Fibroblast of lung (primary cell): ENCODE results near the gene ZFYVE28. TPM values are rescaled to one million over a fixed set of nuclear protein-coding genes. Genes with fewer than 3 reads are reported as not detected.
"Not testable (repeated sequence)": the region's sequence is repeated elsewhere in the genome, so short reads cannot be mapped to it uniquely, and the experiment has no call there.

Experiments
- DNase-seq, 2 donors: peaks; one replicate each; pipeline versions ENCODE4 v3.0.0 to v3.0.0-alpha.2; 2010; ENCODE audit warnings: low read depth in 2 of 2
- H2AFZ ChIP-seq: 2 replicates; pipeline ENCODE4 v1.5.1; 2012; ENCODE audit warnings: low read length, control low read depth, inconsistent platforms
- H3K27ac ChIP-seq: 2 replicates; pipeline ENCODE4 v1.5.1; 2011; ENCODE audit warnings: low read length, control low read depth; ENCODE audit not compliant: insufficient read depth
- H3K27me3 ChIP-seq: 2 replicates; pipeline ENCODE4 v1.5.1; 2011; ENCODE audit warnings: mild to moderate bottlenecking, low read length; ENCODE audit not compliant: control insufficient read depth, insufficient read depth
- H3K36me3 ChIP-seq: 2 replicates; pipeline ENCODE4 v1.5.1; 2011; ENCODE audit warnings: low read length; ENCODE audit not compliant: control insufficient read depth, insufficient read depth
- H3K4me1 ChIP-seq: 2 replicates; pipeline ENCODE4 v1.5.1; 2011; ENCODE audit warnings: low read length; ENCODE audit not compliant: control insufficient read depth, insufficient read depth; ENCODE audit errors: extremely low read depth
- H3K4me2 ChIP-seq: 2 replicates; pipeline ENCODE4 v1.5.1; 2011; ENCODE audit warnings: low read length, control low read depth; ENCODE audit not compliant: insufficient read depth; ENCODE audit errors: extremely low read depth
- H3K4me3 ChIP-seq, 4 experiments: fragments of 200-600 bp in 1 of 4; sonication (generic) in 1 of 4; replicated peaks in 1 of 4; 2 replicates each; pipeline ENCODE4 v1.5.1; 2011 to 2016; ENCODE audit warnings: low read length in 4 of 4, low read depth in 3 of 4, mild to moderate bottlenecking in 3 of 4, control low read depth in 2 of 4, inconsistent platforms in 1 of 4, mixed read lengths in 1 of 4; ENCODE audit not compliant: insufficient read depth in 1 of 4; ENCODE audit errors: control extremely low read depth in 1 of 4
- H3K79me2 ChIP-seq: 2 replicates; pipeline ENCODE4 v1.5.1; 2012; ENCODE audit warnings: mild to moderate bottlenecking, low read length, inconsistent platforms; ENCODE audit not compliant: control insufficient read depth, insufficient read depth
- H3K9ac ChIP-seq: 2 replicates; pipeline ENCODE4 v1.5.1; 2011; ENCODE audit warnings: mild to moderate bottlenecking, low read length, control low read depth; ENCODE audit not compliant: insufficient read depth
- H3K9me3 ChIP-seq: 2 replicates; pipeline ENCODE4 v1.5.1; 2012; ENCODE audit warnings: low read depth, low read length; ENCODE audit not compliant: control insufficient read depth, insufficient read depth
- H4K20me1 ChIP-seq: 2 replicates; pipeline ENCODE4 v1.5.1; 2011; ENCODE audit warnings: low read length; ENCODE audit not compliant: control insufficient read depth, insufficient read depth; ENCODE audit errors: extremely low read depth
- EZH2 ChIP-seq: IDR thresholded peaks from 2 replicates; pipeline ENCODE4 v1.5.1; 2012; ENCODE audit warnings: low read length, control low read depth, mild to moderate bottlenecking; ENCODE audit errors: missing control alignments
- polyA plus RNA-seq, 2 donors: library from polyadenylated mRNA; depleted of rRNA in 1 of 2; stranded (reverse) in 1 of 2; unstranded in 1 of 2; fragments of >200 nt; gene quantifications; 2 replicates each; pipeline ENCODE4 v1.2.1, GENCODE V29; 2011 to 2012; ENCODE audit warnings: missing spikeins in 1 of 2
- total RNA-seq: library from RNA; depleted of rRNA; stranded (reverse); fragments of >200 nt; gene quantifications from 2 replicates; pipeline ENCODE4 v1.2.1, GENCODE V29; 2014
- TF ChIP-seq, protein P1 (sequence below), 2 donors: IDR thresholded peaks in 1 of 2; conservative IDR thresholded peaks in 1 of 2; 1 replicate in 1 of 2; 2 replicates in 1 of 2; pipeline ENCODE4 v1.5.1; 2011 to 2012; ENCODE audit warnings: low read length in 2 of 2, control low read depth in 1 of 2, inconsistent platforms in 1 of 2, low read depth in 1 of 2, mild to moderate bottlenecking in 1 of 2

The ZFYVE28 gene
- total and polyA plus RNA-seq, 2 donors (not counting 1 experiment from before 2014, with no cell fraction given), result 2.4 to 11.6 TPM

DNA sequence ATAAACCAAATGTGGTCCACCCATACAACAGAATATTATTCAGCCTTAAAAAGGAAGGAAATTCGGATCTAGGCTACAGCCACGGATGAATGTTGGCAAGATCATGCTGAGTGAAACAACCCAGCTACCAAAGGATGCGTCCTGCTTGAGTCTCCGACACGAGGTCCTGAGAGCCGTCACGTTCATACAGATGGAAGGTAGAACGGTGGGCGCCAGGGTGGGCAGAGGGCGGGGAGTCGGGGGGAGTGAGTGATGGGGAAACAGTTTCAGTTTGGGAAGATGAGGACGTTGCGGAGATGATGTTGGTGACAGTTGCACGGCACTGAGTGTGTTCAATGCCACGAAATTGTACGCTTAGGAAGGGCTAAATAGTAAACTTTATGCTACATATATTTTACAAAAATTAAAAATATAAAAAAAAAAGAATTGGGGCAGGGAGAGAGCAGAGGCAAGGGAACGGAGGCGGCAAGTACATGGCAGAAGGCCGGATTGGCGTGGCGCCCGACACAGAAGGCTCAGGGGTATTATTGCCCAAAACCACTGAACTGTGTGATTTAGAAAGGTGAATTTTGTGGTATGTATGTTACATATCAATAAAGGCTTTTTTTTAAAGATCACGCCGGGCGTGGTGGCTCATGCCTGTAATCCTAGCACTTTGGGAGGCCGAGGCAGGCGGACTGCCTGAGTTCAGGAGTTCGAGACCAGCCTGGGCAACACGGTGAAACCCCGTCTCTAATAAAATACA is 141.7 kb downstream of the ZFYVE28 start:
- Histone ChIP-seq H3K4me1 (no peaks in the 10 kb centered on the region), H3K9me3 (no peaks in the 10 kb centered on the region), H3K79me2 (no peaks in the 10 kb centered on the region), H2AFZ (no peak overlapping the region), H3K4me3 (no peak overlapping the region), H3K9ac (no peak overlapping the region), H3K27ac (no peak overlapping the region), H3K36me3 (no peaks in the 10 kb centered on the region), H4K20me1 (no peaks in the 10 kb centered on the region), H3K4me2 (no peak overlapping the region), H3K27me3 (no peaks in the 10 kb centered on the region)
- no peak for DNase-seq
- no peak for TF ChIP-seq EZH2
- TF ChIP-seq, protein P1, sequence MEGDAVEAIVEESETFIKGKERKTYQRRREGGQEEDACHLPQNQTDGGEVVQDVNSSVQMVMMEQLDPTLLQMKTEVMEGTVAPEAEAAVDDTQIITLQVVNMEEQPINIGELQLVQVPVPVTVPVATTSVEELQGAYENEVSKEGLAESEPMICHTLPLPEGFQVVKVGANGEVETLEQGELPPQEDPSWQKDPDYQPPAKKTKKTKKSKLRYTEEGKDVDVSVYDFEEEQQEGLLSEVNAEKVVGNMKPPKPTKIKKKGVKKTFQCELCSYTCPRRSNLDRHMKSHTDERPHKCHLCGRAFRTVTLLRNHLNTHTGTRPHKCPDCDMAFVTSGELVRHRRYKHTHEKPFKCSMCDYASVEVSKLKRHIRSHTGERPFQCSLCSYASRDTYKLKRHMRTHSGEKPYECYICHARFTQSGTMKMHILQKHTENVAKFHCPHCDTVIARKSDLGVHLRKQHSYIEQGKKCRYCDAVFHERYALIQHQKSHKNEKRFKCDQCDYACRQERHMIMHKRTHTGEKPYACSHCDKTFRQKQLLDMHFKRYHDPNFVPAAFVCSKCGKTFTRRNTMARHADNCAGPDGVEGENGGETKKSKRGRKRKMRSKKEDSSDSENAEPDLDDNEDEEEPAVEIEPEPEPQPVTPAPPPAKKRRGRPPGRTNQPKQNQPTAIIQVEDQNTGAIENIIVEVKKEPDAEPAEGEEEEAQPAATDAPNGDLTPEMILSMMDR (conservative IDR thresholded peaks at IDR 0.05 in 1 of 2, IDR thresholded peaks at IDR 0.05 in 1 of 2; ENCODE audit: low read depth in 1 of 2, low read length in 2 of 2), result no peak

DNA sequence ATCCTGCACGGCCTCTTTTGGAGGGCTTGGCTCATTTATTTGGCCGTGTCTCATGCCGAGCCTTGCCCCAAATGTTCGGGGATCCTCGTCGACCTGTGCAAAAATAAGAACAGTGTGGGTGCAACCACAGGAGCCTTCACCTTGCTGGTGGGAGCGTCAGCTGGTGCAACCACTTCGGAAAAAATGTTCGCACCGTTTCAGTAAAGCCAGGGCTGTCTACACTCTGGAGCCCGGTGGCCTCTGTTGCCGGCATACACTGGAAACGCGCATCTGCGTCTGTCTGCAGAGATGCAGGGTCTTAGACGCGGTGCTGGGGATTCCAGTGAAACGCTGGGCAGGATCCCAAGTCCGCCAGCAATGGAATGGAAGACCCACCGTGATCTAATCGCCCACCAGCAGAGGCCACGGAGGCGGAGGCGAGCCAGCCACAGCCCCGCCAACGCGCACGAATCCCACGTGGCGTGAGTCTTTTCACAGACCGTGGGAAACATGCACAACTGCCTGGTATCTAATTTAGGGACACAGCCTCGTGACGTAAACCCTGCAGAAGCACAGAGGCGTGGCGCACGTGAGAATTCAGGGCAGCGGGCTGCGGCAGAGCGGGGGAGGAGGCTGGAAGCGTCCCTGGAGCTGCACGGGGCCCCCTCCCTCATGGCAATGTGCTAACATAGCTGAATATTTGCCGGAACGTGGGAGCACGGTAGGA is 142.7 kb downstream of the ZFYVE28 start:
- H3K27ac ChIP-seq, result no peak overlapping the region
- H4K20me1 ChIP-seq, result no peaks in the 10 kb centered on the region
- H3K27me3 ChIP-seq, result no peaks in the 10 kb centered on the region
- no peak overlapping the region for H3K4me3 ChIP-seq
- no peak for DNase-seq
- TF ChIP-seq, protein P1 (conservative IDR thresholded peaks at IDR 0.05 in 1 of 2, IDR thresholded peaks at IDR 0.05 in 1 of 2; ENCODE audit: low read depth in 1 of 2, low read length in 2 of 2), result no peak
- TF ChIP-seq EZH2, result no peak
- no peak overlapping the region for H3K9ac ChIP-seq
- H3K4me2 ChIP-seq, result no peak overlapping the region
- no peak overlapping the region for H2AFZ ChIP-seq
- H3K79me2 ChIP-seq, result no peaks in the 10 kb centered on the region
- no peaks in the 10 kb centered on the region for H3K36me3 ChIP-seq
- H3K4me1 ChIP-seq, result no peaks in the 10 kb centered on the region
- H3K9me3 ChIP-seq, result no peaks in the 10 kb centered on the region

DNA sequence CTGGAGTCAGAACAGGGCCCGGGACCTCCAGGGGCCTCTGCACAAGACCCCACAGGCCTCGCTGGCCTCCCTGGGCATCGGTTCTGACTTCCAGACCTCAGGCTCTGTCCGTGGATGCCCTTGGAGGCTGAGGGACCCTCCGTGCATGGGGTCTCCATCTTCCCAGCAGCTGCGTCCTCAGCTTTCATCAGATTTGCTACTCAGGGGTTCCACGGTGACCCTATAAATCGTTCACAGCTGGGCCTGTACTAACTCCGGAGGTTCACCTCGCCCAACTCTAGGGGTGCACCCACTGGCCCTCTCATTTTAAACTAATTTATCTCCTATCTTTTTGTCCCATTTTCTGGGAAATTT is 143.4 kb downstream of the ZFYVE28 start:
- H2AFZ ChIP-seq, H3K4me1 ChIP-seq, H3K4me2 ChIP-seq, H3K36me3 ChIP-seq, H3K79me2 ChIP-seq, H3K9me3 ChIP-seq, H3K4me3 ChIP-seq, H3K27ac ChIP-seq, H3K27me3 ChIP-seq, H3K9ac ChIP-seq, DNase-seq, H4K20me1 ChIP-seq: not testable (repeated sequence)
